NCI-H2081 (cell line): ENCODE data around the gene SGSM1.
"Not testable (repeated sequence)": the region's sequence is repeated elsewhere in the genome, so short reads cannot be mapped to it uniquely, and the experiment has no call there.

Experiments used
- DNase-seq, 2 experiments: peaks; one replicate each; lab custom pipeline; 2025; lab: John Stamatoyannopoulos, UW

Gene SGSM1

GRCh38 chr22:24809331-24809730 lies 3.3 kb downstream of the SGSM1 start:
- DNase-seq, result no peak

GRCh38 chr22:24810043-24810749 lies 4.2 kb downstream of the SGSM1 start:
- peak; percentile 52 to 79 for DNase-seq

- no peak for DNase-seq
These were observed 7.2 kb downstream of the SGSM1 start for GRCh38 chr22:24812950-24813775.

DNA sequence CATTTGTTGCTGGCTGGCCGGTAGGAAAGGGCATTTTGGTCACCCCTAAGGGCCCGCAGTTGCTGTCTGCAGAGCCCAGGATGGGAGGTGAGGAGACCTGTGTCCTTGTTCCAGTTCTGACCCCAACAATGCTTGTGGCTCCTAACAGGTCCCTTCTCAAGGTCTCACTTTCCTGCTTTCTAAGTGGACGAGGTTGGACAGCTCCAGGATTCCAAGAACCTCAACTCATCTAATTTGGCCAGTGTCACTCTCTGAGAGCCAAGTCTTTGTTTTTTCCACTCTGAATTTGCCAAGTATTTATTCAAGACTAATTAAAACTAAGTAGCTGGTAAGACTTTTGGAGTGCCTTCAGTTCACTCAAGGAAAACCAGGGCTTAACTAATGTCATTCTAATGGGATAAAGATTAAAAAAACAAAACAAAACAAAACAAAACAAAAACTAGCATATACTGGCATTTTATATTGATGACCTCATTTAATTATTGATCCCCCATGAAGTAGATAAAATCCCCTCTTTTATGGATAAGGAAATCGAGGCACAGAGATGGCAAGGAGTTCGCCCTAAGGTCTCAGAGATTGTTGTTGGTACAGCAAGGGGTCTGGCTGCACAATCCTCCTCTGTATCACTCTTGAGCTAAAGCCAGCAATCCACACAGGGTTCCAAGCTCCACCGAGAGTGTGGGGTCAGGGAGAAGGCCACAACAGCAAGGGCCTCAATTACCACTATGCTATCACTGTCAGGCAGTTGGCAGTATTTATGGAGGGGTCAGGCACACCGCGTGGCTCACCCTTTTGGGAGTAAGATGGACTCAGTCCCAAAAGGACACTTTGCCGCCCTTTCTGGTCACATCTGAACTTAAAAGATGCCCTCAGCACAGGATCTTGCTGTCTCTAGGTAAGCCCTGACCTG lies 8.1 kb downstream of the SGSM1 start:
- DNase-seq, result no peak

DNA sequence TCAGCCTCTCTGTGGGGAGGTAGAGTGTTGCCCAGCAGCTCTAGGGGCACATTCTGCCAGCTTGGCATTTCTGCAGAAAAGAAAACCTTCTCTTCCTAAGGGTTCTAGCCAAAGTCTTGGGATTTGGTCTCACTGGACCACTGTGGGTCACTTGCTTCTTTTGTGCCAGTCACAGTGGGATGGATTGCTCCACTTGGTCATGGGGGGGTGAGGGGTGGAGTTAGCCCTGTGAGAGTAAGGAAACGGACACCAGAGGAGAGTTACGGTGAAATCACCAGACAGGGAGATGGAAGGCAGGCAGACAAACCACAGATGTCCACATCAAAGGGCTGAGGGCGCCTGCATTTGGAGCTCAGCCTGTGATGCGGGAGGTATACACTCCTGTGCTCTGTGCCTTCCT lies 10.8 kb downstream of the SGSM1 start:
- DNase-seq, result no peak

GRCh38 chr22:24819487-24819886 lies 13.5 kb downstream of the SGSM1 start:
- DNase-seq, result no peak

GRCh38 chr22:24819911-24820461 lies 14.0 kb downstream of the SGSM1 start:
- peak in 1 of 2 experiments; percentile 49 for DNase-seq

GRCh38 chr22:24822471-24822870 lies 16.5 kb downstream of the SGSM1 start:
- DNase-seq, result peak in 1 of 2 experiments; percentile 28

DNA sequence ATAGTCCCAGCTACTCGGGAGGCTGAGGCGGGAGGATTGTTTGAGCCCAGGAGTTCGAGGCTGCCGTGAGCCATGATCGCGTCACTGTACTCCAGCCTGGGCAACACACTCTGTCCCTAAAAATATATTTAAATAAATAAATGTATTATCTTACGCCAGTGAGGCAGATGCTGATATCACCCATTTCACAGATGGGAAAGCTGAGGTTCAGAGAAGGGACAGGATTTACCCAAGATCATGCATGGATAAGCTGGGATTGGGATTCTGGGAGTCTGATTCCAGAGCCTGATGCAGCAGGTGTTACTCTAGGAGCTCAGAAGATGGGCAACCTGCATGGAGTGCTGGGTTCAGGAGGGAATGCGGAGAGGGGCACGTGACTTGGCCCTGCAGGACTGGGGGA lies 17.8 kb downstream of the SGSM1 start:
- DNase-seq, result no peak

- DNase-seq, result no peak
These were observed 18.2 kb downstream of the SGSM1 start for GRCh38 chr22:24824250-24824649.

DNA sequence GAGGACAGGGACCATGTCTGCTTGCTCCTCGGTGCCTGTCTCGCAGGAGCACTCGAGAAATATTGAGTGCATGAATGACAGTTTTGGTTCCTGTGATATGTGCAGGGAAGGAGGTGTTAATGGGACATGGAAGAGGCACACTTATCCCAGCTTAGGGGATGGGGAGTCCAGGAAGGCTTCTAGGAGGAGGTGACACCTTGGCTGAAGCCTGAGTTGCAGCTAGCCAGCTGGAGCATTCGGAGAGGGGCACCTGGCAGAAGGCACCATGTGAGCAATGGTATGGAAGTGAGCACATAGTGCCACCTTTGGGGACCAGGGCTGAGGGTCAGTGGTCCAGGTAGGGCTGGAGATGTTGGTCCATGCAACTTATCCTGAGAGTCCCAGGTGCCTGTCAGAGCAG lies 18.9 kb downstream of the SGSM1 start:
- no peak for DNase-seq

GRCh38 chr22:24826710-24827285 lies 20.8 kb downstream of the SGSM1 start:
- no peak for DNase-seq

DNA sequence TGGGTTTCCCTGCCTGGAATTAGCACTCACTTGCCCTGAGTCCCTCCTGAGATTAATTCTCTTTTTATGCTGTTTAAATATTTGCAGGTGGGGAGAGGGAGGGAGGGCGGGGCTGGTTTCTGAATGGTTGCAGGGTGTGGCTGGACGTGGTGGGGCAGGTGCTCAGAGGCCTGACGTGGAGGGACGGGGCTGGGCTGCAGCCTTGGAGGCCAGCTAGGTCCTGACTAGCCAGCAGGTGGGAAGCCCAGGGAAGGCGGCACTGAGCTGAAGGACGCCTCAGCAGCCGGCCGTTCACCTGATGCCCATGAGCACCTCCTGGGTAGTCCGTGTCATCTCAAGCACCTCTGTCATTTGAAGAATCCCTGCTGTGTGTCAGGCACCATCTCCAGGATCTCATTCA lies 21.3 kb downstream of the SGSM1 start:
- peak; percentile 64 to 85 for DNase-seq

GRCh38 chr22:24830205-24830979 lies 24.4 kb downstream of the SGSM1 start:
- no peak for DNase-seq

DNA sequence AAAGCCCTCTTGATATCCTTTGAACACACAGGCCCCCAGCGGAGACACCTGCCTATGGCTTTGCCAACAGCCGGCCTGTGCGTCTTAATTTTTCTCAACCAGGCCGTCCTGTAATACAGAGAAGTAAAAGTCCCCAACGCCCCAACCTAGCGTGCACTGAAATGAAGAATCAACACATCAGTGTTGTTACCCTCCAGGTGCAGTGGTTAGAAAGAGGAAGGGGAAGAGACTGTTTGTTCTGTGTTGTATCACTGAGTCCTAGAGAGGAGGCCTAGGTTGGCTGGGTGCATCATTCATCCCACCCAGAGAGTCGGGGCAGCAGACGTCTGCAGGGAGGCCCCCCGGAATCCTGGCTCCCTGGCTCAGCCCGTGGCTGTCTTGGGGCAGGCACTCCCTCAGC lies 25.7 kb downstream of the SGSM1 start:
- no peak for DNase-seq

DNA sequence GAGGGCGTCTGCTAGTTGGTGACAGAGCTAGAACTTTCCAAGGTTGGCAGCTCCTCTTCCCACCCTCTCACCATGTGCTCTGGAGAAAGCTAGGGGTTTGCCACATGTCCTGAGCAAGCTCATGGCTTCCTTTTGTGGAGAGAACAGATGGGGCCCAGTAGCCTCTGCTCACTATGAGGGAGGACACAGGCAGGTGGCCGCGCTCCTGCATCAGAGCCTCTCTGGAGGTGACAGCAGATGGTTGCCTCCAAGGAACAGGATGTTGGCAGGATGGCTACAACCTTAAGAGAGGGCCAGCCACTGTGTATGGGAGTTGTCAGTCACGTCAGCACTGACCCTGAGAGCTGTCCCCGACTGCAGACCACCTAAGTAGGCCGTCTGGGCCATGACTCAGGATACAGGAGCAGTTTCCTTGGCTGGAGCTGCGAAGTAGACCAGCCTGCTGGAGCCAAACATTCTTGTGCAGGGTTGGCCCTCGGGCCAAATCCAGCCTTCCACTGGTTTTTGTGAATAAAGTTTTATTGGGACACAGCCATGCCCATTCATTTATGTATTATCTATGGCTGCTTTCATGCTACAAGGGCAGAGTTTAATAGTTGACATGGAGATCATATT lies 28.0 kb downstream of the SGSM1 start:
- DNase-seq, result no peak

DNA sequence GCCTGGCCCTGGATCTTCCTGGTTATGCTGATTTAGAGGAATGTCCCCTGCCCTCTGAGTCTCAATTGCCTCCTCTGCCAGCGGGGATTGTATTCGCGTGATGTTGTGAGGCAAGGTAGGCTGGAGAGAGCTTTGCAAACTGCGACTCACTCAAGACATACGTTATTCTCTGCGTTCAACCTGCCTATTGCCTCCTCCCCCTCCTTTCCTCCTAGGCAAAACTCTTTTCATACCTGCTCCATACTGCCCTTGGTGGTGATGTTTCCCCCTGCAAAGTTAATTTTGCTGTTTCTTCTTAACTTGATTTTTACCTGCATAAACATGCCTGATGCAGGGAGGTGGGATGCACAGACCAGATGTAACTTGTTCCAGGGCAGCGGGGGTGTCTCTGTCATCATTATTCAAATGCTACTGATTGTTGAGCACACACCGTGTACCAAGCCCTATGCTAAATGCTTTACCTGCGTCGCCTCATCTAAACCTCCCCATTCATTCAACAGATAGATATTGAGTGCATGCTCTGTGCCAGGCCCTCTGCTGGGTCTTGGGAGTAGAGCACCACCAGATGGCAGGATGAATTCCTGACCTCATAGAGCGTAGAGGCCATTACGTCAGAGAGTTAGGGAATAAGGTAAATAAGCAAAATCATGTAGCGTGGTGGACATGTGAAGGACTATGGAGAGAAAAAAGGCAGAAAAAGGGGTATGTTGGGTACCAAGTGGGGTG lies 29.0 kb downstream of the SGSM1 start:
- DNase-seq, result peak; percentile 7 to 46

GRCh38 chr22:24836282-24836681 lies 30.3 kb downstream of the SGSM1 start:
- DNase-seq, result no peak

DNA sequence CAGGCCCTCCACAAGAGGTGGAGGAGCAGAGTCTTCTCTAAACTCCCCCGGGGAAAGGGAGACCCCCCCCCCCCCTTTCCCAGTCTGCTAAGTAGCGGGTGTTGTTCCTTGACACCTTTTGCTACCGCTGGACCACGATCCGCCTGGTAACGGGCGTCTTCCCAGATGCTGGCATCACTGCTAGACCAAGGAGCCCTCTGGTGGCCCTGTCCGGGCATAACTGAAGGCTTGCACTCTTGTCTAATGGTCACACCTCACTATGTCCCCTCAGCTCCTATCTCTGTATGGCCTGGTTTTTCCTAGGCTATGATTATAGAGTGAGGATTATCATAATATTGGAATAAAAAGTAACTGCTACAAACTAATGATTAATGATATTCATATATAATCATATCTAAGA lies 31.5 kb downstream of the SGSM1 start:
- not testable (repeated sequence) for DNase-seq

- no peak for DNase-seq
These were observed 35.2 kb downstream of the SGSM1 start for GRCh38 chr22:24841261-24841660.
